Ovary (tissue), 9 donors: Measurements from ENCODE around the gene HOXA11. TPM values are rescaled to one million over a fixed set of nuclear protein-coding genes. Genes with fewer than 3 reads are reported as not detected.

Experiments used
- DNase-seq, 5 donors: peaks; one replicate each; pipeline ENCODE4 v3.0.0-alpha.2; 2019 to 2020
- H3K27ac ChIP-seq, 2 donors: fragments of 200-600 bp; one replicate each; pipeline versions ENCODE4 v1.5.1 to v1.8.0; 2019 to 2022
- H3K27me3 ChIP-seq: fragments of 200-600 bp; one replicate; pipeline ENCODE4 v1.8.0; 2022
- H3K36me3 ChIP-seq: fragments of 200-600 bp; sonication (generic); one replicate; pipeline ENCODE4 v1.5.1; 2019
- H3K4me1 ChIP-seq: one replicate; pipeline ENCODE4 v1.8.1; 2013; ENCODE audit warnings: mild to moderate bottlenecking, moderate library complexity; ENCODE audit not compliant: insufficient read depth
- H3K4me3 ChIP-seq: fragments of 200-600 bp; sonication (generic); one replicate; pipeline ENCODE4 v1.5.1; 2017
- H3K9me3 ChIP-seq, 2 donors: fragments of 200-600 bp in 1 of 2; sonication (generic) in 1 of 2; one replicate each; pipeline versions ENCODE4 v1.5.1 to v1.8.1; 2013 to 2019; ENCODE audit warnings: mild to moderate bottlenecking in 1 of 2, moderate library complexity in 1 of 2
- CTCF ChIP-seq, 3 donors: fragments of 450-650 bp in 2 of 3; fragments of 200-600 bp in 1 of 3; IDR thresholded peaks; one replicate each; pipeline versions ENCODE4 v1.5.1 to v1.8.0; 2016 to 2022; ENCODE audit warnings: antibody characterized with exemption in 3 of 3, mild to moderate bottlenecking in 1 of 3
- EP300 ChIP-seq: sonication (generic); formaldehyde crosslinking; IDR thresholded peaks from one replicate; pipeline ENCODE4 v1.6.1; 2017; ENCODE audit warnings: antibody characterized with exemption
- POLR2A ChIP-seq: fragments of 450-650 bp; IDR thresholded peaks from one replicate; pipeline ENCODE4 v1.6.1; 2017; ENCODE audit warnings: antibody characterized with exemption, mild to moderate bottlenecking, moderate library complexity
- WGBS, 3 donors: extraction: QIAGEN DNeasy Blood & Tissue Kit in 1 of 3; methylation state at CpG; one replicate each; pipeline versions ENCODE4 v1.1.5 to v1.1.7; 2013 to 2017; 5-methylcytosine and 5-hydroxymethylcytosine counted together
- intact Hi-C, 4 donors: fragments of 100-400 bp; cut with DNase I; formaldehyde crosslinking; loops; one replicate each; pipeline versions ENCODE4 v1.11.0 to v1.15.1; 2022 to 2023
- polyA plus RNA-seq, 2 donors: library from polyadenylated mRNA; stranded (reverse); fragments of 200-250 nt in 1 of 2; fragments of 350-450 nt in 1 of 2; fragmentation: Illumina TruSeq in 1 of 2; extraction: RNeasy Lipid Tissue Mini Kit (QIAGEN cat#74804) in 1 of 2; gene quantifications; one replicate each; pipeline ENCODE4 v1.2.3, GENCODE V29; 2013 to 2014
- total RNA-seq, 7 donors: library from RNA; depleted of rRNA in 2 of 7; stranded (reverse); fragments of >200 nt in 2 of 7; fragmentation: NEBNext Ultra II Directional in 3 of 7; extraction: Animal tissue kit (Norgen Biotek cat#: 25700) in 3 of 7; gene quantifications; one replicate each; pipeline versions ENCODE4 v1.1.0 to v1.2.4, GENCODE V29; 2016 to 2023
- donor health status: DM: no; HTN: no; CAD: no; lungs with moderate emphysema.
- donor health status: DM: no; HTN: no; CAD: no.
- donor health status: Bipolar disorder and iron deficiency.
- donor health status: DM: yes; HTN: yes; CAD: no.
- donor health status: DM: no; HTN: no; CAD: no.
- donor health status: DM: yes; HTN: yes; CAD: no.

Gene HOXA11
- total and polyA plus RNA-seq, 9 donors: 0.11 to 2.0 (median 0.91) TPM; not detected in 3

DNA sequence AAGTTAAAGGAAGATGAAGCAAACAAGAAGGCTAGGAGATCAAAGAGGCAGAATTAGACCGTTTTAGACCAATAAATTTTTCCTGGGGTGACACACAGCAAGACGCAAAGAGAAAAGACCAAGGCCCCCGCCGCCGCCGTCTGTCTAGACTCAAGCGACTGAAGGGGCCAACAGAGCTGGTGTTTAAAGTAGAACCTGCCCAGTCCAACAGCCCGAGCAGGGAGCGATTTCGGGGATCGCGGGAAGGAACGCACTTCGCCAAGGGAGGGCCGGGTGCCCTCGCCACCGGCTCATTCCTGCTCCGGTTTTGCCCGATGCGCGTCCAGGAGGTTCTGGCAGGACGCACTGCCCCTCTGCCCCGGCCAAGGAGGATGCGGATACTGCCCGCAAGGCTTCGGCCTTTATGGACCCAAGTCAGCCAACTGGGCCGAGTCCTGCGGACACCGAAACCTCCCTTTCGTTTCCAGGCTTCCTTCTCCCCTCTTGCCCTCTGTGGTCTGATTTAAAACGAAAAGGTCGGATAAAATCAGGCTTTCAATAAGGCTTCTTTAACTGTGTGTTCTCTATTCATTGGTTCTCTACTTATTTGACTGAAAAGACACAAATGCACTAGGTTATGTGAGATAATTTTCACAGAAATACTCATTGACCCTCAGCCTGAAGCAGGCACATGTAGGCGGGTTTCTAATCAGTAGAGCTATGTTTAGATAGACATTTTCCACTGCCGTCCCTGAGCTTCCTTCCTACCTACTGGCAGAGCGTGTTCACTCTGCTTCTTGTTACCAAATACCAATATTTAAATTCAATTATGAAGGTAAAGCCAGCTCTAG is 26.4 kb downstream of the HOXA11 start:
- intact Hi-C loops: loop anchor here in 2 of 4 donors (5.0 to 10.0 kb wide), 3 partner anchors 791 to 1264 kb away; partner anchors contain the start of genes CBX3 (in 1 of the 2) and HNRNPA2B1 (in 1 of the 2)
- 49 to 63% (median 51%) methylated on average over 35 of the region's 35 CpGs for WGBS, 3 donors
- peaks cover 4% of the 10 kb centered on the region for H3K4me1 ChIP-seq
- peak in 2 of 5 donors; percentile 17 to 25 for DNase-seq
- H3K4me3 ChIP-seq: no peak overlapping the region
- H3K9me3 ChIP-seq: no peaks in the 10 kb centered on the region
- no peak overlapping the region for H3K27ac ChIP-seq
- peaks cover 3% of the 10 kb centered on the region for H3K27me3 ChIP-seq
- H3K36me3 ChIP-seq: no peaks in the 10 kb centered on the region
- no peak for TF ChIP-seq POLR2A
- TF ChIP-seq EP300: no peak
- no peak for TF ChIP-seq CTCF (IDR thresholded peaks at IDR 0.05)

GRCh38 chr7:27157702-27158431 is 27.2 kb downstream of the HOXA11 start:
- Histone ChIP-seq H3K27me3 (peaks cover 3% of the 10 kb centered on the region), H3K27ac (no peak overlapping the region), H3K4me1 (peaks cover 4% of the 10 kb centered on the region)

DNA sequence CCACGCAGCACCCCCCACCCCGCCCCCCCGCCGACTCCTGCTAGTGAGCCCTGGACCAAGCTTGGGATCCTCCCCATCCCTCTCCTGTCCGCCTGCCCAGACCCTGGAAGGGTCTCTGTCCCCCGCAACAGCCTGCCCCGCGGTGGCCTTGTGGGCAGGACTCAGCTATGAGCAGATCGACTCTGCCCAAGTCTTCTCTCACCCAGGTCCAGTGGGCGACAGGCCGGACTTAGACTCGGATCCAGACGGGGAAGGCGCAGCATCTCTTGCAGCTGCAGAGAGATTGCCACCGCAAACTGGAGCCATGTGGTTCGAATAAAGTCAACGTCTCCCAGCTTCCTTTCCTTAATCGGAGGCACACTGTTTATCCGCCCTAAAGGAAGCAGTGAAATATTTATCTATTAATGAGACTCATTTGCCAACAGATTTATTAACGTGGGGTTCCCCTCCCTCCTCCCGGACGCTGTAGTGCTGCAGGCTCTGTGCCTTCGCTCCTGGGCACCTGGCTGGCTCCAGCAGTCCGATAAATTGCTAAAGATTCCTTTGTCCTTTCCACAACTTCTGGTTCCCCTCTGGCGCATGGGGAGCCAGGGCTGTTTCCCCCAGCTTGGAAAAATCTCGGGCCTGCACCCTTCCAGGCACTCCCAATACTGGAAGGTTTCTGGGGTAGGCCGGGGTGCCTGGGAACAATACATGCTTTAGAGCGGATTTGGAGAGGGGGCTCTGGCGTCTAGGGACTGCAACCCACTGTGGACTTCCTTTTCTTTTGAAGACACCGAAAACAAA is 27.9 kb downstream of the HOXA11 start:
- 16 to 24% (median 22%) methylated on average over 25 to 30 of the region's 30 CpGs for WGBS, 3 donors
- no peak for TF ChIP-seq POLR2A
- no peak for TF ChIP-seq EP300
- no peak for TF ChIP-seq CTCF (IDR thresholded peaks at IDR 0.05)
- intact Hi-C loops: loop anchor here in 2 of 4 donors (5.0 to 10.0 kb wide), 3 partner anchors 790 to 1262 kb away; partner anchors contain the start of genes CBX3 (in 1 of the 2) and HNRNPA2B1 (in 1 of the 2)
- peaks cover 4% of the 10 kb centered on the region for H3K4me1 ChIP-seq
- no peak overlapping the region for H3K27ac ChIP-seq
- no peaks in the 10 kb centered on the region for H3K9me3 ChIP-seq
- no peaks in the 10 kb centered on the region for H3K36me3 ChIP-seq
- peak in 3 of 5 donors; percentile 6 to 31 (median 28) for DNase-seq
- peaks cover 3% of the 10 kb centered on the region for H3K27me3 ChIP-seq
- H3K4me3 ChIP-seq: peak overlapping the region; percentile 61

More at GRCh38 chr7:27157702-27158431, 27.2 kb downstream of the HOXA11 start:
- peak in 2 of 5 donors; percentile 19 to 23 for DNase-seq
- no peaks in the 10 kb centered on the region for H3K36me3 ChIP-seq
- intact Hi-C loops: loop anchor here in 2 of 4 donors (5.0 to 10.0 kb wide), 3 partner anchors 791 to 1263 kb away; partner anchors contain the start of genes CBX3 (in 1 of the 2) and HNRNPA2B1 (in 1 of the 2)
- WGBS, 3 donors: 37 to 54% (median 39%) methylated on average over 30 of the region's 30 CpGs
- no peaks in the 10 kb centered on the region for H3K9me3 ChIP-seq
- no peak overlapping the region for H3K4me3 ChIP-seq
- TF ChIP-seq CTCF (IDR thresholded peaks at IDR 0.05) (no peak), EP300 (no peak), POLR2A (no peak)
